AG10803 (cell line): ENCODE measurements around the gene DEK.
"Not testable (repeated sequence)": the region's sequence is repeated elsewhere in the genome, so short reads cannot be mapped to it uniquely, and the experiment has no call there.

Experiments
- DNase-seq: peaks from one replicate; pipeline ENCODE4 v3.0.0; 2010; ENCODE audit warnings: low read depth
- H3K4me3 ChIP-seq: 2 replicates; pipeline ENCODE4 v1.5.1; 2011; ENCODE audit warnings: mild to moderate bottlenecking, low read length, control low read depth
- TF ChIP-seq, protein P1 (sequence below): conservative IDR thresholded peaks from 2 replicates; pipeline ENCODE4 v1.5.1; 2011; ENCODE audit warnings: mild to moderate bottlenecking, low read length, control low read depth, inconsistent platforms

DEK gene

DNA sequence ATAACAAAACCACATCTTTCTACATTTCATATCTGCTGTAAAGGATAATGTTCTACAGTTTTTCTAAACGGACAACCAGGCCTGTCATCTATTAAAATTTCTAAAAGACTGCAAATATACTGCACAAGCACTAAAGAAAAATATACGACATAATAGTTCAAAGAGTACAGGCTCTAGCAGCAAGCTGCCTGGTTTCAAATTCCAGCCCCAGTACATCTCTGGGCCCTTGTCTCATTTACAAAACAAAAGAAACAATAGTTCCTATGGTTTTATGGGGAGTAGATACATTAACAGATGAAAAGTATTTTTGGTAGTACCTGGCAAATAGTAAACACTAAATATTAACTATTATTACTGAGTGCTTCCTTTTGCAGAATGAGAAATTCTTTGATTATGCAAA is 24.1 kb downstream of the DEK start:
- TF ChIP-seq, protein P1, sequence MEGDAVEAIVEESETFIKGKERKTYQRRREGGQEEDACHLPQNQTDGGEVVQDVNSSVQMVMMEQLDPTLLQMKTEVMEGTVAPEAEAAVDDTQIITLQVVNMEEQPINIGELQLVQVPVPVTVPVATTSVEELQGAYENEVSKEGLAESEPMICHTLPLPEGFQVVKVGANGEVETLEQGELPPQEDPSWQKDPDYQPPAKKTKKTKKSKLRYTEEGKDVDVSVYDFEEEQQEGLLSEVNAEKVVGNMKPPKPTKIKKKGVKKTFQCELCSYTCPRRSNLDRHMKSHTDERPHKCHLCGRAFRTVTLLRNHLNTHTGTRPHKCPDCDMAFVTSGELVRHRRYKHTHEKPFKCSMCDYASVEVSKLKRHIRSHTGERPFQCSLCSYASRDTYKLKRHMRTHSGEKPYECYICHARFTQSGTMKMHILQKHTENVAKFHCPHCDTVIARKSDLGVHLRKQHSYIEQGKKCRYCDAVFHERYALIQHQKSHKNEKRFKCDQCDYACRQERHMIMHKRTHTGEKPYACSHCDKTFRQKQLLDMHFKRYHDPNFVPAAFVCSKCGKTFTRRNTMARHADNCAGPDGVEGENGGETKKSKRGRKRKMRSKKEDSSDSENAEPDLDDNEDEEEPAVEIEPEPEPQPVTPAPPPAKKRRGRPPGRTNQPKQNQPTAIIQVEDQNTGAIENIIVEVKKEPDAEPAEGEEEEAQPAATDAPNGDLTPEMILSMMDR, result no peak
- DNase-seq, result no peak
- no peak overlapping the region for H3K4me3 ChIP-seq

GRCh38 chr6:18237167-18237566 is 27.2 kb downstream of the DEK start:
- no peak overlapping the region for H3K4me3 ChIP-seq
- TF ChIP-seq, protein P1, result no peak
- DNase-seq, result no peak

GRCh38 chr6:18235524-18235923 is 28.8 kb downstream of the DEK start:
- DNase-seq, result no peak
- TF ChIP-seq, protein P1, result no peak

GRCh38 chr6:18234564-18234963 is 29.8 kb downstream of the DEK start:
- no peak overlapping the region for H3K4me3 ChIP-seq
- TF ChIP-seq, protein P1, result no peak
- DNase-seq, result no peak

More at GRCh38 chr6:18235524-18235923, 28.8 kb downstream of the DEK start:
- no peak overlapping the region for H3K4me3 ChIP-seq

GRCh38 chr6:18233770-18234169 is 30.6 kb downstream of the DEK start:
- DNase-seq, H3K4me3 ChIP-seq: not testable (repeated sequence)

DNA sequence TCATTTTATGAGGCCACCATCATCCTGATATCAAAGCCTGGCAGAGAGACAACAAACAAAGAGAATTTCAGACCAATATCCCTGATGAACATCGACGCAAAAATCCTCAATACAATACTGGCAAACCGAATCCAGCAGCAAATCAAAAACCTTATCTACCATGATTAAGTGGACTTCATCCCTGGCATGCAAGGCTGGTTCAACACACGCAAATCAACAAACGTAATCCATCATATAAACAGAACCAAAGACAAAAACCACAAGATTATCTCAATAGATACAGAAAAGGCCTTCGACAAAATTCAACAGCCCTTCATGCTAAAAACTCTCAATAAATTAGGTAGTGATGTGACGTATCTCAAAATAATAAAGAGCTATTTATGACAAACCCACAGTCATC is 32.5 kb downstream of the DEK start:
- not testable (repeated sequence) for H3K4me3 ChIP-seq, DNase-seq

DNA sequence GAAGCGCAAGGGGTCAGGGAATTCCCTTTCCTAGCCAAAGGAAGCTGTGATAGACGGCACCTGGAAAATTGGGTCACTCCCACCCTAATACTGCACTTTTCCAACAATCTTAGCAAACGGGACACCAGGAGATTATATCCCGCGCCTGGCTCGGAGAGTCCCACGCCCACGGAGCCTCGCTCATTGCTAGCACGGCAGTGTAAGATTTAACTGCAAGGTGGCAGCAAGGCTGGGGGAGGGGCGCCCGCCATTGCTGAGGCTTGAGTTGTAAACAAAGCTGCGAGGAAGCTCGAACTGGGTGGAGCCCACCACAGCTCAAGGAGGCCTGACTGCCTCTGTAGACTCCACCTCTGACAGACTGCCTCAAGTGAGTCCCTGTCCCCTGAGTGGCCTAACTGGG is 35.7 kb downstream of the DEK start:
- not testable (repeated sequence) for H3K4me3 ChIP-seq, DNase-seq

DNA sequence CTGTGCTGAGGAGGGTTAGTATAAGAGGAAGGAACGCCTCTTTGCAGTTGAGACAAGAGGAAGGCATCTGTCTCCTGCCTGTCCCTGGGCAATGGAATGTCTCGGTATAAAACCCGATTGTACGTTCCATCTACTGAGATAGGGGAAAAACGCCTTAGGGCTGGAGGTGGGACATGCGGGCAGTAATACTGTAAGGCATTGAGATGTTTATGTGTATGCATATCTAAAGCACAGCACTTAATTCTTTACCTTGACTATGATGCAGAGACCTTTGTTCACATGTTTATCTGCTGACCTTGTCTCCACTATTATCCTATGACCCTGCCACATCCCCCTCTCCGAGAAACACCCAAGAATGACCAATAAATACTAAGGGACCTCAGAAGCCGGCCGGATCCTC is 37.2 kb downstream of the DEK start:
- not testable (repeated sequence) for DNase-seq, H3K4me3 ChIP-seq

DNA sequence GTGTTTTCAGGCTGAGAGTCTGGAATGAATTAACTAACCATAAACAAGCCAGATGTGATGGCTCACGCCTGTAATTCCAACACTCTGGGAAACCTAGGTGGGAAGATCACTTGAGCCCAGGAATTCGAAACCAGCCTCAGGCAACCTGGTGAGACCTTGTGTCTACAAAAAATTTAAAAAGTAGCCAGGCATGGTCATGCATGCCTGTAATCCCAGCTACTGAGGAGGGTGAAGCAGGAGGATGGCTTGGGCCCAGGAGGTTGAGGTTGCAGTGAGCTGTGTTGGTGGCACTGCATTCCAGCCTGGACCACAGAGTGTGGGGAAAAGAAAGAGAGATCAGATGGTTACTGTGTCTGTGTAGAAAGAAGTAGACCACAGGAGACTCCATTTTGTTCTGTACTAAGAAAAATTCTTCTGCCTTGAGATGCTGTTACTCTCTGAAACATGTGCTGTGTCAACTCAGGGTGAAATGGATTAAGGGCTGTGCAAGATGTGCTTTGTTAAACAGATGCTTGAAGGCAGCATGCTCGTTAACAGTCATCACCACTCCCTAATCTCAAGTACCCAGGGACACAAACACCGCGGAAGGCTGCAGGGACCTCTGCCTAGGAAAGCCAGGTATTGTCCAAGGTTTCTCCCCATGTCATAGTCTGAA is 37.8 kb downstream of the DEK start:
- peak; percentile 98 for DNase-seq

DNA sequence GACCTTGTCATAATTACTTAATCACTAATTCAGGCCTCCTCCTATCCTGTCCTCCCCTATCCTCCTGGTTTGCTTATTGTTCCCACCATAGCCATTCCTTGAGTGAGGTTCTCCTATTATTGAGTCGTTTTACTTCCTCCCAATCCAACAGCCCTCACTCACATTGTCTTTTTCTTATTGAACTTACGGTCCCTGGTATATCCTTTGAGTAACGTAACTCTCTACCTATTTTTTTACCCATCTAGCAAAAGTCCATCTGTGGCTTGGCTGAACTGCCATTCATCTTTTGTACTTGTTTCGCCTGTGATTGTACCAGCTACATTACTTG is 43.1 kb downstream of the DEK start:
- DNase-seq, result no peak
- H3K4me3 ChIP-seq, result no peak overlapping the region
- TF ChIP-seq, protein P1, result no peak

More for the DNA sequence above, 37.8 kb downstream of the DEK start:
- not testable (repeated sequence) for H3K4me3 ChIP-seq
